C4-2B (cell line): ENCODE results near the gene CFAP97D1.

Experiments used
- H3K27ac ChIP-seq: fragments of 450-650 bp; 2 replicates; pipeline ENCODE4 v1.5.1; 2017
- CTCF ChIP-seq: fragments of 450-650 bp; conservative IDR thresholded peaks from 2 replicates; pipeline ENCODE4 v1.5.1; 2017; ENCODE audit warnings: mild to moderate bottlenecking
- ZFX ChIP-seq: fragments of 450-650 bp; IDR thresholded peaks from 2 replicates; pipeline ENCODE4 v1.6.1; 2017

CFAP97D1 gene

GRCh38 chr17:43810823-43811222, 30.6 kb downstream of the CFAP97D1 start:
- no peak overlapping the region for H3K27ac ChIP-seq
- no peak for TF ChIP-seq ZFX
- no peak for TF ChIP-seq CTCF

- TF ChIP-seq CTCF (no peak), ZFX (no peak)
- H3K27ac ChIP-seq = no peak overlapping the region
Measured at GRCh38 chr17:43812396-43813265, 32.4 kb downstream of the CFAP97D1 start.

- H3K27ac ChIP-seq = no peak overlapping the region
- TF ChIP-seq CTCF (no peak), ZFX (no peak)
Measured at GRCh38 chr17:43813386-43813785, 33.2 kb downstream of the CFAP97D1 start.

- TF ChIP-seq ZFX (no peak), CTCF (no peak)
- no peak overlapping the region for H3K27ac ChIP-seq
Measured at GRCh38 chr17:43814026-43814425, 33.8 kb downstream of the CFAP97D1 start.

- TF ChIP-seq ZFX (no peak), CTCF (no peak)
- H3K27ac ChIP-seq = no peak overlapping the region
Measured at GRCh38 chr17:43814714-43815113, 34.5 kb downstream of the CFAP97D1 start.

- no peak for TF ChIP-seq CTCF
- no peak for TF ChIP-seq ZFX
- no peak overlapping the region for H3K27ac ChIP-seq
Measured at GRCh38 chr17:43816336-43817320, 36.4 kb downstream of the CFAP97D1 start.

- TF ChIP-seq ZFX = no peak
- no peak for TF ChIP-seq CTCF
- no peak overlapping the region for H3K27ac ChIP-seq
Measured at GRCh38 chr17:43817826-43818225, 37.6 kb downstream of the CFAP97D1 start.
